ENCODE measurements around the gene CGNL1.

GRCh38 chr15:57398336-57398735, 22.0 kb downstream of the CGNL1 start:
- TF ChIP-seq CTCF (IDR thresholded peaks at IDR 0.05; ENCODE audit: low read length) = no peak
- no peak for TF ChIP-seq EZH2phosphoT487 (IDR thresholded peaks at IDR 0.05; ENCODE audit: low read length)
- no peak for TF ChIP-seq EZH2 (optimal IDR thresholded peaks at IDR 0.05; ENCODE audit: low read depth, low read length)
